Erythroblast (primary cell): ENCODE measurements around the gene MAP4K2.

Experiments
- GATA1 ChIP-seq: IDR thresholded peaks from 2 replicates; pipeline ENCODE4 v1.6.1; 2011; ENCODE audit warnings: low read depth, mild to moderate bottlenecking, control low read depth, low read length, moderate library complexity
- POLR2A ChIP-seq: IDR thresholded peaks from 2 replicates; pipeline ENCODE4 v1.6.1; 2011; ENCODE audit warnings: mild to moderate bottlenecking, low read length

DNA sequence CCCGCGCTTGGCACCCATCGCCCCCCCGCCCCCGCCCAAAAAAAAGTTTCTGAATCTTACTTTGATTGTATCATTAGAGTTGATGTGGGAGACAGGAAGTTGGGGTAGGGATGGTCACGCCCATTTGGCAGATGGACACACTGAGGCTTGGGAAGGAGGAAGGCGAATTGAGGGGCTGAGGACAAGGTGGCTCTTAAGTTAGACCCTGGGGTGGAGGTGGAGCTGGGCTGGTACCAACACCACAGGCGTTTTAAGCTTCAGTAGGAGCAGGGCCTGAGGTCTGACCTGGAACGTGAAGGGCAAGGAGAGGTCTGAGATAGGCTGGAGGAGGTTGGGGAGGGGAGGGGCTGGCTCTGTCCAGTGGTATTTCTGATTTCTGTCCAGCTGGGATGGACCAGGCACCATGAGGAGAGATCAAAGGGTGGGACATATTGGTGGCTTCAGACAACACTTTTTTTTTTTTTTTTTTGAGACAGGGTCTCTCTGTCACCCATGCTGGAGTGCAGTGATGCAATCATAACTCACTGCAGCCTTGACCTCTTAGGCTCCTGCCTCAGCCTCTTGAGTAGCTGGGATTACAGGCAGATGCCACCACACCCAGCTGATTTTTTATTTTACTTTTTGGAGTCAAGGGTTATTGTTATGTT is 42.2 kb upstream of the MAP4K2 start:
- TF ChIP-seq POLR2A (no peak), GATA1 (no peak)
